ENCODE data around the gene SLC6A16.

DNA sequence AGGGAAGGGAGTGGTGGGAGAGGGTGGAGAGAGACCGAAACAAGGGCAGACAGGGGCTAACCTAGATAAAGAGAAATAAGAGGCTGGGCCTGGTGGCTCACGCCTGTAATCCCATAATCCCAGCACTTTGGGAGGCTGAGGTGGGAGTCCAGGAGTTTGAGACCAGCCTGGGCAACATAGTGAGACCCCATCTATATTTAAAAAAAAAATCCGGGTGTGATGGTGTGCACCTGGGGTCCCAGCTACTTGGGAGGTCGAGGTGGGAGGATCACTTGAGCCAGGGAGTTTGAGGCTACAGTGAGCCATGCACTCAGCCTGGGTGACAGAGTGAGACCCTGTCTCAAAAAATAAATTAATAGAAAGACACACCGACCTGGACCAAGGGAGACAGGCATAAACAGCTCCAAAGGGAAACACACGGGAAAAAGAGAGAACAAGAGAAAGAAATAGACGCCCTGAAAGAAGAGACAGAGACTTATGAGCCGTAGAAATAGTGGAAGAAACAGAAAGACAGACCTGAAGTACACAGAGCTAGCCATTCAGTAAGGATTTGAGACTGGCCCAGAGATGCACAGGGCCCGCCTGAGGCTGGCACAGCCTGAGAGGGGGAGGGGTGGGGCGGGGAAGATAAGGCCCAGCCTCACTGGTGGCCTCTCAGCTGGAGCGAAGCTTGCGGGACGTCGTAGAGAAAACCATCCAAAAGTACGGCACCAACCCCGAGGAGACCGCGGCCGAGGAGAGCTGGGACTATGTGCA, 12.5 kb upstream of the SLC6A16 start:
- TF ChIP-seq POLR2A (IDR thresholded peaks at IDR 0.05) = no peak
- TF ChIP-seq, protein P1, sequence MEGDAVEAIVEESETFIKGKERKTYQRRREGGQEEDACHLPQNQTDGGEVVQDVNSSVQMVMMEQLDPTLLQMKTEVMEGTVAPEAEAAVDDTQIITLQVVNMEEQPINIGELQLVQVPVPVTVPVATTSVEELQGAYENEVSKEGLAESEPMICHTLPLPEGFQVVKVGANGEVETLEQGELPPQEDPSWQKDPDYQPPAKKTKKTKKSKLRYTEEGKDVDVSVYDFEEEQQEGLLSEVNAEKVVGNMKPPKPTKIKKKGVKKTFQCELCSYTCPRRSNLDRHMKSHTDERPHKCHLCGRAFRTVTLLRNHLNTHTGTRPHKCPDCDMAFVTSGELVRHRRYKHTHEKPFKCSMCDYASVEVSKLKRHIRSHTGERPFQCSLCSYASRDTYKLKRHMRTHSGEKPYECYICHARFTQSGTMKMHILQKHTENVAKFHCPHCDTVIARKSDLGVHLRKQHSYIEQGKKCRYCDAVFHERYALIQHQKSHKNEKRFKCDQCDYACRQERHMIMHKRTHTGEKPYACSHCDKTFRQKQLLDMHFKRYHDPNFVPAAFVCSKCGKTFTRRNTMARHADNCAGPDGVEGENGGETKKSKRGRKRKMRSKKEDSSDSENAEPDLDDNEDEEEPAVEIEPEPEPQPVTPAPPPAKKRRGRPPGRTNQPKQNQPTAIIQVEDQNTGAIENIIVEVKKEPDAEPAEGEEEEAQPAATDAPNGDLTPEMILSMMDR (IDR thresholded peaks at IDR 0.05) = no peak

All from heart left ventricle (tissue), 13 donors.